Activated T-cell treated with anti-CD3 and anti-CD28 coated beads for 4 hours (primary cell): ENCODE data around the gene EPB41.
"Not testable (repeated sequence)": the region's sequence is repeated elsewhere in the genome, so short reads cannot be mapped to it uniquely, and the experiment has no call there.

Experiments used
- DNase-seq: peaks from one replicate; pipeline ENCODE4 v3.0.0-alpha.2; 2020

Gene EPB41

DNA sequence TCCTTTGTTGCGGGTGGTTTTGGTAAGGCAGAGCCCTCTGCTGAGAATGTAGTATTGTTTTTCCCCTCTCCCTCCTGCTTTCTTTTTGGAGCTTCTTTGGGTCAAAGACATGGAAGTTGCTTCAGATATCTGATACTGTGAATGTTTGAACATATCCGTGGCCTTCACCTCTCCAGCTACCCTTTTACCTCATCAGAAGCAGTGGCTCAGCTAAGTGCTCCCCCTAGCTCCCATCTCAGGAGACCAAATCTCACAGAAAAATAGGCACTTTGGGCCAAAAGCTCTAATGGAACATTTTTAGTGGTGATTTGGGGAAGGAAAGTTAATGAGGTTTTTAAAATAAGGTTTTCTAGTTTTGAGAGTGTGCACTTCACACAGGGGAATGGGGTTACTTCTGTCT lies 203.0 kb downstream of the EPB41 start:
- DNase-seq, result no peak

DNA sequence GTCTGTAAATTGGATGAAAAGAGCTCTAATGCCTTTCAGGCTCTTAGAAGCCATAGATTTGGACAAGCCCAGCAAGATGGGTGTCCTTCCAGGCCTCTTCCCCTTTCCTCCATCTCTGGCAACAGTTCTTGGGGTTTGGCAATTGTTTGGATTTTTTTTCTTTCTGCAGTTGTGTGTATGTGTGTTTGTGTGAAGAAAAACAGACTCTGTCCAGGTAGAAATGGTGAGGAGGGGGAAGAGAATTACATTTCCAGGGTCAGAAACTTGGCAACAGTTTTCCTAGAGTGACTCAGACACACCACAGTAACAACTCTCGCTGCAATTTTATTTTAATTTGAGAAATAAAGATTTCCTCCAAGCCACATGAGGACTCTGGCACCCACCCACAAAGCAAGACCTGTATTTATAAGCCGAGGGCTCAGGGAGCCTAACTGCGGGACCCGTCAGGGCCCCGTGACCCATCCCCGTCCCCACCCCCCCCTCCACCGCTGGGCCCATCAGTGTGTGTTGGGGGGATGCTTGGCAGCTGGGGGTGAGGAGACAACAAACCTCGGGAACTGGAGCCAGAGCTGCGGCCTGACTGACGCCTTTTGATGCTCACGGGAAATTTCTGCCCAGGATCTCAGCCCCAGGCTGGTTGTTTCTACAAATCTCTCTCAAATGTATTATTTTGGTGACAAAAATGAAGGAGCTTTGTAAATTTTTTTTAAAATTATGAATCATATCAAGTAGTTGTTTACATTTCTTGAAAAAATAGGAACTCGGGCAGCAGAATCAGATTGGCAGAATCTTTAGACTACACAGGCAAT lies 205.0 kb downstream of the EPB41 start:
- no peak for DNase-seq

DNA sequence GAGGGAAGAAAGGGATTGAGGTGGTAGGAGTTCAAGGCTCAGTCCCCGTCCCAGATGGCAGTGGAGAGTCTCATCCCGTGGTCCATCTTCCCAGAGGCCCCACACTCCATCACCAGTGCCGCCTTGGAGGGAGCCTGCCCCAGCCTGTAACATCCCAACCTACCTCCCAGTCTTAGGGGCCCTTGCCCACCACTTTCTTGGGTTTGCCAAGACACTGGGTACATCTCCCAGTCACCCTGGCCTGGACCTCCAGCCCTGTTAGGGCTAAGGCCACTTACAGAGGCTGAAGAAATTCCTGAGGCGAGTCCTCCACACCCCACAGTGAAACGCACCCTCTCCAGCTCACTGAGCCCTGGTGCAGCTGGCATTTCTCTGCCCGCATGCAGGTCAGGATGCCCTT lies 206.0 kb downstream of the EPB41 start:
- DNase-seq, result no peak

DNA sequence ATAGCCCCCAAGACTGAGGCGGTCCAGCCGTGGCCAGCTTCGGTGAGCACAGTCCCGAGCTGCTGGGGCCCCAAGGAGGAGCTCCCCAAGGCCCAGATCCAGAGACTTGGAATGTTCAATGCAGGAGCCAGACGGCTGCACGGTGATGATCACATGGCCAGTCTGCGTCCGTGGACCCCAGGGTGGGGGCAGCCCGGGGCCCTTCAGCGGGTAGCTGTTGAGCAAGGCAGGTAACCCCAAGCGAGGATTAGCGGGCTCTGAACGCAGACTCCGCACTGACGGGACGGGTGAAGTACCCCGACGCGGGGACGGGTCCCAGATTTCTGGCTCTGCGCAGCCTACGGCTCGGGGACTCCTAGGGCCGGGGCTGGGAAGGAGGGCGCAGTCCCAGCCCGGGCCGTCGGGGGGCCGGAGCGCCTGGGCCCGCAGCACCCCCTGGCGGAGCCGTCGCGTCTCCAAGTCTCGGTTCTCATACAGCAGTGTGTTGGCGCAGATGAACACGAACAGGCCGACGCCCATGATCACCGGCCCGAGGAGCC lies 206.6 kb downstream of the EPB41 start:
- peak; percentile 42 for DNase-seq

DNA sequence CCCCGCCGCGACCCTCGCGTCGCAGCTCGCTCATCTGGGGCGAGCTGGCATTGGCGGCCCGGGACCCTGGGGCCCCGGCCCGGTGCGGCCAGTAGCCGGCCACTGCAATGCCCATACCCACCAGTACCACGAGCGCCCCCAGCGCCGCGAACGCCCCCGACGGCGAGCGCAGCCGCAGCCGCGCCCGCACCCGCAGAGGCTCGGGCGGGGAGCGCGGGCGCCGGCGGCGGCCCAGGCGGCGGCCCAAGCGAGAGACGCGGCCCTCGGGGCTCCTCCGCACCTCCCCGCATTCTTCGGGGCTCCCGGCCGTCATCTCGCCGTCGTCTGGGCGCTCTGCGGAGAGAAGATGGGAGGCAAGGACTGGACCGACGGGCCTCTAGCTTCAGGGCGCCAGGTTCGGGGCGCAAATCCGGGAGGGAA lies 207.2 kb downstream of the EPB41 start:
- DNase-seq, result no peak

DNA sequence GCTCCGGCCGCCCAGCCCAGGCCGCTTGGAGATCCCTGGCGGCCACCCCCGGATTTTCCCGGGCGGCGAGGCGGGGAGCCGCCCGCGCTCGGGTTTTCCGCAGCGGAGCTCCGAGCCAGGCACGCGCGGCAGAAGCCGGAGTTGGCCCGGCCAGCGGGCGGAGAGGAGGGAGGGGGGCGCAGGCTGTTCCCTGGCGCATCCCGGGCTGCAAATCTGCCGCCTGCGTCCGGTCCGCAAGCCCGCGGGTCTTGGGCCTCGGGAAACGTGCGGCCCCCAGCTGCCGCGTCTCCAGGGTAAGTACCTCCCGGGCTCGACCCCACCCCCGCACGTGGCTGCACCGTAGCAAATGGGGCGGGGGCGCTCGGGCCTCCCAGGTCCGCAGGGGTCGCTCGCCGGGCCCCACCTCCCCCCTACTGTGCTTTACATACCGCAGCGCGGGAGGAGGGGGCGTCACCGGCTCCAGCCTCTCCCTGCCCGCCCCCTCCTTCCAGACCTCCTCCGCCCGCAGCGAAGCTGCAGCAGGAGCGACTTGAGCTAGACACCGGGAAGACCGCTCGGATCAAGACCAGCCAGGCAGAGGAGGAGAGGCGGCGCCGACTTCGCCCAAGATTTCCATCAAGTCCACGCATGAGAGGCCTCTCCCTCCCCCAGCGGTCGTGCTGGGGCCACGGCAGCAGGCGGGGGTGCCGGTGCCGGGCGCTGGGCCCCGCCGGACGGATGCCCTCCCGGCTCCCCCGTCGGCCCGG lies 207.7 kb downstream of the EPB41 start:
- DNase-seq, result no peak

DNA sequence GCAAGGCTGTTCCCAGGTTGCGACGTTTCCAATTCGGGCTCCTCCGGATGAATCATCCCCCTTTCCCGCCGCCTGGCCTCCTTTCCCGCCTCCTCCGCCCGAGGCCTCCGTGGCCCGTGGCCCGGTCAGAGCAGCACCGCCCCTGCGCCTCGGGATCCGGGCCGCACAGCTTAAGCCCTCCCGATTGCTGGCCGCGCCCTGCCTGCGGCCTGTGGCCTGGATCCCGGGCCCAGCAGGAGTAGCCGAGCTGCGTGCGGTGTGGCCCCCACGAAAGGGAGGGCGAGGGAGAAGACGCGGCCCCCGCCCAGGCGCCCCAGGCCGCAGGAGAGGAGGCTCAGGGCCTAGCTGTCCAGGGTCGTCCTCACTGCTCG lies 208.3 kb downstream of the EPB41 start:
- DNase-seq, result no peak

DNA sequence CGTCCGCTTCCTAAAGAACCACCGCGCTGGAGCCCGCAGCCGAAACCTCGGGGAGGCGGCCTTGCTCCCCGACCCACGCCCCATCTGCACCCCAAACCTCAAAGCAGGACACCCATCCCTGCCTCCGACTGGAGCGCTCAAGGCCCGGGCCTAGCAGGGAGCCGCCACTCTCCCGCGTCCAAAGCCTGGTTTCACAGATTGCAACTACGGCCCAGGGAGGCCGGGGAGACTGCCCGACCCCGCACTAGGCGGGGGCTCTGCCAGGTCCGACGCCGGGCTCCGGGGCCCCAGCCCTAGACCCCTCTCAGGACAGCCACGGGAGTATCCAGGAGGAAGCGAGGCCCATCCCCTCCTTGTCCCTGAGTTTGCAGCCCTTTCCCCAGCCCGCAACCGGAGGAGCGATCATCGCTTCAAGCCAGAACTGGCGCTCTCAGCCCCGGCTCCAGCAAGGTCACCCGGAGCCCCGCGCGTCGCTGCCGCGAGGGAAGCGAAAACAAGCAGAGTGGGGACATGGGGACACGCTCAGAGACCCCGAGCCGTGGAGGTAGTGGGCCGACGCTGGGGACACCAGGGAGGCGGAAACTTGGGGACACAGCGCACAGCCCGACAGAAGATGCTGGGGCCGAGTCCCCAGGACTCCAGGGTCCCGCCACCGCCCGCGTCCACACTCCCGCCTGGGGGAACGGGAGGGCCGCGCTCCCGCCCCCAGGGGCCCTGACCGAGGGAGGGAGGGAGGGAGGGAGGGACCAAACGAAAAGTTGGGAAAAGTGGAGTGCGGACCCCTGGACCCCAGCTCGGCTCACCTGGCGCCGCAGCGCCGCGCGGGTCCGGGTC lies 208.9 kb downstream of the EPB41 start:
- no peak for DNase-seq

DNA sequence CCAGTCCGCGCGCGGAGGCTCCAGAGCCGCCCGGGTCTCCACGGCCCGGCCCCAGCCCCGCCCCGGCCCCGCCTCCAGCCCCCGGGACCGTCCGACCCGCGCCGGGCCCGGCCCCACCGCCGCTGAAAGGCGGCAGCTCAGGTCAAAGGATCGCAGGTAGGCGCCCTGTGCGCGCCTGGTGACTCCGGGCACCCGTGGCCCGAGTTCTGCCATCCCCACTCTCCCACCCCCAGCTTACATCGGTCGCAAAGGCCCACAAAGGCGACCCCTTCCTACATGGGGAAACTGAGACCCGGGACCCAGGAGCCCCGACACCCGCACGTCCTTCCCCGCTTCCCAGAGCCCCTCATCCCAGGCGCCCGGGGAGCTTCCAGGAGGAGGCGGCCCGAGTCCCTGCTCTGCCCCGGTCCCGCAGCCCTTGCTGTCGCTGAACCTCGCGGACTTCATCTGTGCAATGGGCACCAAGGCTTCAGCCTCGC lies 209.6 kb downstream of the EPB41 start, which contains the start of gene TMEM200B:
TSS of gene TMEM200B (minus strand) at position 17 of the 479 bp plus-strand sequence. CDS start 2,075 bp downstream, outside the sequence.
- DNase-seq, result no peak

DNA sequence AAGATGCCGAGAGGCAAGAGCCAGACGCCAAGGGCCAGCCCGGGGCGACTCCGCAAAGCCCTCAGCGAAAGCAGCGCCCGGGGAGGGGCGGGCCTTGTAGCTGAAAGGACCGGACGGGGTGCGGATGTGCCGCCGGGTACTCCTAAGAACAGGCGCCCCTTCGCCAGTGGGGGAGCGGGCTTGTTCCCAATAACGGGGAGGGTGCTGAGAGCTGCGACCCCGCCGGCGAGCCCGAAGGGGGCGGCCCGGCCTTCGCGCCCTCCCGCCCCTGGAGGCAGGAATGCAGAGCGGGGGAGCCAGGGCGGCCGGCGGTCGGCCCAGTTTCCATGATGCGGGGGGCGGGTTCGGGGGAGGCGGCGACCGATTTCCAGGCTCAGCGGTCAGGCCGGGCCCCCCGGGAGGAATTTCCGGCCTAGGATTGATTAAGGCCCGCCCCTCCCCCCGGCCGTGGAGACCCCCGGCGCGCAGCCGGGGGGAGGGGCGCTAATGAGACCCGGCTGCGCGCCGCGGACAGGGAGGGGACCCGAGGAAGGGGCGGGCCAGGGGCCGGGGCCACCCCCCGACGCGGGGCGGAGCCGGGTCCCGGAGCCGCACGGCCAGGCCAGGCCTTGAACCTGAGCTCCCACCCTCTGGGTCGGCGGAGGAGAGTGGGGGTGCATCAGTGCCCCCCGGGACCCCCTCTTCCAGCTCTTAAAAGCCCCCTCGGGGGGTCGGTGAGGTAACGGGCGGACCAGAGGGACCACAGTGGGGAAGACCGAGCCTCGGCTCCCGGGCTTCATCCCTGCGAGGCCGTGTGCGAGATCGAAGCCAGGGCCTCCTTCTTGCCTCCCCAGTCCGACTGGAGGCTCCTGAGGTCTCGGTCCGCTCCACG lies 210.2 kb downstream of the EPB41 start:
- peak; percentile 38 for DNase-seq

DNA sequence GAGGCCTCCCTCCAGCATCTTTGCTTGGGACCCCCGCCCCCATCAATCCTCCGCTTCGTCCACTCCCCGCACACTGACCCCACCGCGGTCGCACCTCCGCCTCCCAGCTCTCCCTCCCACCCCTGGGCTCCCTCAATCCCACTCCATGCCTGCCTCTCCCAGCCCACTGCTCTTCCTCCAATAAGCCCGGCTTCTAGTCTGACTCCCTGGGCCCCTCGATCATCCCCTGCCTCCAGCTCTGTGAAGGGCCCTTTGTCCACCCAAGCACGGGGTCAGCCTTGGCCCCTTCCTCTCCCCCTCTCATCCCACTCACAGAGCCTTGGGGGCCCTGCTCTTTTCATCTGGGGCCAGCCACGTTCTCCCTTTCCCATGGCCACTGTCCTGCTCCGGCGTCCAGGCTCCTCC lies 210.9 kb downstream of the EPB41 start:
- DNase-seq, result no peak

DNA sequence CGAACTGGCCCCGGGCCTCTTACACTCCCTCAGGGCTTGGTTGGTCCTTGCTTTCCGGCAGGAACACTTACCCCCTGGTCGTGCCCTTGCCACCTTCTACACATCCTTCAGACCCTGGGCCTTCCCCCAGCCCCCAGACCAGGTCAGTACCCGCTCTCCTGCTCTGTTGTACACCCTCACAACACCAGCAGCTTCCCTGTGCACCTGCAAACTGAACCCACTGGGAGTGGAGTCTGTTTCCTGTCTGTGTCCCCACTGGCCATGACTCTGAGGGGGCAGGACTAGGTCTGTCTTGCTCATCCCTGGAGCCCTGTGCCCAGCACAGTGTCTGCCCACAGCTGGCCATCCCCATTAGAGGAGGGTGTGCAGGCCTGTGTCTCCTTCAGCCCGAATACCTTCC lies 211.4 kb downstream of the EPB41 start:
- DNase-seq, result no peak

DNA sequence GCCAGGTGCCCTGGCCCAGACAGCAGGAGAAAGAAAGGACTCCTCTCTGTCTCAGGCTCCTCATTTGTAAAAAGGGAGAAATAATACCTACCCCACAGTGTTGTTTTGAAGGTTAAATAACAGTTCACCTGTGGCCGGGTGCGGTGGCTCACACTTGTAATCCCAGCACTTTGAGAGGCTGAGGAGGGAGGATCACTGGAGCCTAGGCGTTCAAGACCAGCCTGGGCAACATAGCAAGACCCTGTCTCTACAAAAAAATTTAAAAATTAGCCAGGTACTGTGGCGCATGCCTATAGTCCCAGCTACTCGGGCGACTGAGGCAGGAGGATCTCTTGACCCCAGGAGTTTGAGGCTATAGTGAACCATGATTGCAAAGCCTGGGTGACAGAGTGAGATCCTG lies 211.8 kb downstream of the EPB41 start:
- no peak for DNase-seq

DNA sequence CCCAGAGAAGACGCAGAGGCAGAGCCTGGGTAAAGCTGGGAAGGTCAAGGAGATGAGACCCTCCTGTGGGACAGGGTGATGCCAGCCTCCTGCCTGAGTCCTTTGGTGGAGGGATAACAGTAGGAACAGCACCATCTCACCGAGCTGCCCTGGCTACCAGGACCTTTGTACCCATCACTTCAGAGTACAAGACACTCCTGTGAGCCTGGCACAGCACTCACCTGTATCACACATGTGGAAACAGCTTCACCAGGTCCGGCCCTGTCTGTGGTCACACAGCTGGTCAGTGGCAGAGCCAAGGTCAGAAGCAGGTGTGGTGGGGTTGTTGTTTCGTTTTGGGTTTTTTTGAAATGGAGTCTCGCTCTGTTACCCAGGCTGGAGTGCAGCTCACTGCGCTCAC lies 214.4 kb downstream of the EPB41 start:
- no peak for DNase-seq

DNA sequence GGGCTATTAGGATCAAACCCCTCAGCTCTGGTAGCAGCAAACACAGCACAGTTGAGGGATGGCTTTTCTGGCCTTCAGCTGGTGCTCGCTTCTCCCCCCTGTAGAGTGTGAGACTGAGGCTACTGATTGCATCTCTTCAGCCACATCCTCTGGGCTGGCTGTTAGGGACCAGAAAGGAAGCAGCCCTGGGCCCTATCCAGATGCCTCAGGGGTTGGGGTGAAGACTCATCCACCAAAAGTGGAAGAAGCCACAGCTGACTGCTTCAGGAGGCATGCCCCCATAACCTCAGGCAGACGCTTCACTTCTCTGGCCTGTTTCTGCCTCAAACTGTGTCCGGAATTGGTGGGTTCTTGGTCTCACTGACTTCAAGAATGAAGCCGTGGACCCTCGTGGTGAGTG lies 215.5 kb downstream of the EPB41 start:
- no peak for DNase-seq

DNA sequence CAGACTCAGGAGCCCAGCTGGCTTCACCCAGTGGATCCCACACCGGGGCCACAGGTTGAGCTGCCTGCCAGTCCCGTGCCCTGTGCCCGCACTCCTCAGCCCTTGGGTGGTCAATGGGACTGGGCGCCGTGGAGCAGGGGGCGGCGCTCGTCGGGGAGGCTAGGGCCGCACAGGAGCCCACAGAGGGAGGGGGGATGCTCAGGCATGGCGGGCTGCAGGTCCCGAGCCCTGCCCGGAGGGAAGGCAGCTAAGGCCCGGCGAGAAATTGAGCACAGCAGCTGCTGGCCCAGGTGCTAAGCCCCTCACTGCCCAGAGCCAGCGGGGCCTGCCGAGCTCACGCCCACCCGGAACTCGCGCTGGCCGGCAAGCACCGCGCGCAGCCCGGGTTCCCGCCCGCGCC lies 216.7 kb downstream of the EPB41 start:
- DNase-seq, result not testable (repeated sequence)

DNA sequence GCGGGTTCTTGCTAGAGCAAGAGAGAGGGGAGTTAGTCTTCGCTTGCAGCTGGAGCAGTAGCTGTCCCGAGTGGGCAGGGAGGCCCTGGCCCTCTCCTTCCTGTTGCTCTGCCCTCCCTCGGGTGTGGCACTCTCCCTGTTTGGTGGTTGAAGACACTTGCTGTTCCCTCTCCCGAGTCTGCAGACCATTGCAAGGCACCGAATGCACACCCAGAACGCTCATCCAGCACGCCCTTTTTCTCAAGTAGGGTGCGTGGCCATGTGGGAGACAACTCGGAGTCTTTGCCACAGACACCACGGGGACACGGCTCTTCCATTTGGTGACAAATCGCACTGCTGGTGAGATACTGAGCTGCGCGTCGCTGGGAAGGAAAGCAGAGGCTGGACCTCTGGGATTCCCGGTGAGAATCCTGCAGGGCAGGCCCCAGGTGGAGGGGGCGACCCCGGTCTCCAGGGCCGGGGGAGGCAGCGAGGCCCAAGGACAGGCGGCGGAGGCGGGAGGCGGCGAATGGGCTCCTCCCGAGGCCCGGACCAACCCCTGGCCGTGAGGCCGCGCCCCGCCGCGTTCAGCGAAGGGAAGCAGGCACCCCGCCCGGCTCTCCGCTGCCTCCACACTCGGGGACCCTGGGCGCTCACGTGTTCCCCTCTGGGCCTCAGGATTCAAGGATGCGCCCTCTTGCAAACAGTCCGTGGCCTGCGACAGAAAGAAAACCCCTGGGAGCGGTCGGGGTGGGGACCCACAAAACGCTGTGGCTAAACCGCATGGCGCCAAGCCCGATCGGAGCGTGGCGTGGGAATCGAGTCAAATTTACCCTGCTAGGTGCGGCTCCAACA lies 219.7 kb downstream of the EPB41 start:
- no peak for DNase-seq

DNA sequence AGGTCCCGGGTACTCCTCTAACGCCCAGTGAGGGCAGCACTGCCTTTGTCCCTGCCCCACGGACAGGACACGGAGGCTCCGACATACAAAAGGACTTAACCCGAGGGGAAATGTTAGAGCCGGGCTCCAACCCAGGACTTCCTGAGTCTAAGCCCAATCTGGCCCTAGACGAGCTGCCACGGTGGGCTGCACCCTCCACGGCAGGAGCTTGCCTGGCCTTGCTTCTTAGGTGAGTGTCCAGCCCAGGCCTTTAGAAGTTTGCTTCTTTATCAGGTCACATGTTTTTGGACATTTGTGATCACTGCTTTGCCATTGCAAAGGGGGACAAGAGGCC lies 220.3 kb downstream of the EPB41 start:
- DNase-seq, result no peak

DNA sequence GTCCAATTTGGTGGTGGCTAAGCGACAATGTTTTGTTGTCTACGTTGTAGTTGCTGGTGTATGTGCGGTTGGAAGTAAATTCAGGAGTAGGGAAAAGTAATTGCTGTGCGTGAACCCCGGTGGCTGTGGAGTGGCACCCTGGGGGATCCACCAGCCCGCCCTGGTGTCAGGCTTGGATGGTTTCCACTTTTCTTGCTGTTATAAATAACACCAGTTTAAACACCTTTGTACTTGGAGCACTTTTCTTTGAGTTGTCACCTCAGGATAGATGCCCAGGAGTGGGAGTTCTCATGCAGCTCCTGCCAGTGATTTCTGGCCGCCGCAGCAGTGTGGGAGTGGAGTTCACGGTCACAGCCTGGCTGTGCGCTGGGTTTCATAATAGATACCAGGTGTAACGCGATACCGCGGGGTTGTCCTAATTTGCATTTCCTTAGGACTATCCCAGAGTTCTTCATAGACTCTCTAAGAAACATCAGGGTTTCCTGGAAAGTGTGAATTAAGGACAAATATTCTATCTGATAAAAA lies 222.1 kb downstream of the EPB41 start:
- no peak for DNase-seq

DNA sequence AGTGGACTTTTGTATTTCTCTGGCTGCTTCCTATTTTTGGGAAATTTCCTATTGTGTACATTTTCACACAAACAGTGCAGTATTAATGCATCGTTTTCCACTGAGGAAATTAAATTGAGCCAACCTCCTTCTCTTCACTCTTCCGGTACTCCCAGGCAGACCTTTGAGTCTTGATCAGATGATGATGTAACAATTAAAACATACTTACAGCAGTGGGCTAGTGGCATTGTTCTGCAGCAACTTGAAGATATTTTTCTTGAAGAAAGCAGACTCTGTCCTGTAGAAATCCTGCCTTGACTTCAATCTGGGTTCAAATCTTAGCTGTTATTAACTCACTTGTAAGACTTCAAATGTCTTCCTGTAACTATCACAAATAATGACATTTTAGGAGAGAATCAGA lies 228.3 kb downstream of the EPB41 start:
- DNase-seq, result no peak

DNA sequence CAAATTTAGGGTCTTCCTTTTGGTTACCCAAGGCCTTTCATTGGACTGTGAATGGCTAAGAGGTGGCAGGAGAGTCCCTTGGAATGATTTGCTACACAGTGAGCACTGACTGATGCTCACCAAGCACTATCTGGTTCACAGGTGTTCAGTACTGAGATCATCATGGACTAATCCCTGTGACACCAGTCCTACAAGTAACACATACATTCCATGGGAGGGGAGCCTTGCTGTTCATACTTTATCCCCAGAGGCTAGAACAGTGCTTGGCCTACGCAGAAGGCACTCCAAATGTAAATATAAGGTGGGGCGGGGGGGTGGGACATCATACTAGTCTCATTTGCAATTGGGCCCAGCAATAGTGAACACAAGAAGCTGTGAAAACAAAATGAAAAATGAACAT lies 229.8 kb downstream of the EPB41 start:
- DNase-seq, result no peak
